Gastrocnemius medialis (tissue), 4 donors: ENCODE results near the gene AFF1. TPM values are rescaled to one million over a fixed set of nuclear protein-coding genes. Genes with fewer than 3 reads are reported as not detected.
"Not testable (repeated sequence)": the region's sequence is repeated elsewhere in the genome, so short reads cannot be mapped to it uniquely, and the experiment has no call there.

Experiments used
- ATAC-seq, 2 donors: fragments of 150-250 bp; one replicate each; pipeline ENCODE4 v1.9.1; 2016
- DNase-seq, 2 donors: peaks; one replicate each; pipeline ENCODE4 v3.0.0-alpha.2; 2019
- H3K27ac ChIP-seq, 4 donors: fragments of 200-600 bp; sonication (generic); 1 replicate in 1 of 4; 2 replicates in 3 of 4; pipeline ENCODE4 v1.5.1; 2016 to 2018; ENCODE audit warnings: mild to moderate bottlenecking in 2 of 4, moderate library complexity in 1 of 4
- H3K27me3 ChIP-seq, 3 donors: fragments of 200-600 bp; sonication (generic) in 2 of 3; 1 replicate in 1 of 3; 2 replicates in 2 of 3; pipeline versions ENCODE4 v1.5.1 to v1.6.0; 2016 to 2019; ENCODE audit warnings: mild to moderate bottlenecking in 1 of 3, moderate library complexity in 1 of 3
- H3K36me3 ChIP-seq, 2 donors: fragments of 200-600 bp; sonication (generic) in 1 of 2; one replicate each; pipeline ENCODE4 v1.5.1; 2017 to 2018
- H3K4me1 ChIP-seq, 2 donors: fragments of 200-600 bp; sonication (generic) in 1 of 2; one replicate each; pipeline ENCODE4 v1.5.1; 2016 to 2017; ENCODE audit warnings: mild to moderate bottlenecking in 2 of 2
- H3K4me3 ChIP-seq, 4 donors: fragments of 200-600 bp; sonication (generic) in 3 of 4; 1 replicate in 1 of 4; 2 replicates in 3 of 4; pipeline ENCODE4 v1.5.1; 2016 to 2019; ENCODE audit warnings: mild to moderate bottlenecking in 2 of 4
- H3K9me3 ChIP-seq, 3 donors: fragments of 200-600 bp; sonication (generic) in 2 of 3; 1 replicate in 1 of 3; 2 replicates in 2 of 3; pipeline ENCODE4 v1.5.1; 2016 to 2019
- CTCF ChIP-seq, 5 experiments: fragments of 450-650 bp in 3 of 5; fragments of 200-600 bp in 2 of 5; sonication (generic) in 2 of 5; IDR thresholded peaks in 4 of 5; conservative IDR thresholded peaks in 1 of 5; 1 replicate in 4 of 5; 2 replicates in 1 of 5; pipeline ENCODE4 v1.5.1; 2016 to 2019; ENCODE audit warnings: antibody characterized with exemption in 5 of 5, mild to moderate bottlenecking in 3 of 5, moderate library complexity in 3 of 5
- POLR2A ChIP-seq, 2 donors: fragments of 450-650 bp; IDR thresholded peaks; one replicate each; pipeline ENCODE4 v1.6.1; 2017; ENCODE audit warnings: antibody characterized with exemption in 2 of 2, mild to moderate bottlenecking in 2 of 2, moderate library complexity in 2 of 2
- in situ Hi-C, 4 donors: fragments of 200-750 bp; cut with MboI; loops; one replicate each; pipeline versions ENCODE4 v1.15.0 to v1.8.0; 2017; ENCODE audit warnings: low sequenced_read_pairs in 4 of 4
- intact Hi-C: fragments of 100-400 bp; cut with DNase I; formaldehyde crosslinking; loops from one replicate; pipeline ENCODE4 v1.15.1; 2023; ENCODE audit warnings: low total_unique reads
- total RNA-seq, 4 donors: library from RNA; depleted of rRNA; stranded (reverse); fragments of >200 nt; gene quantifications; one replicate each; pipeline versions ENCODE4 v1.1.0 to v1.2.3, GENCODE V29; 2016

Gene AFF1
- total RNA-seq, 4 donors from 2014 or later: 142 to 265 (median 197) TPM

GRCh38 chr4:86990510-86990909 lies 55.7 kb downstream of the AFF1 start:
- intact Hi-C loops (no loop called here), in situ Hi-C loops (no loop called here)
- DNase-seq (no peak), ATAC-seq (no peak)
- no peak for TF ChIP-seq CTCF (IDR thresholded peaks at IDR 0.05 in 4 of 5, conservative IDR thresholded peaks at IDR 0.05 in 1 of 5)
- TF ChIP-seq POLR2A (IDR thresholded peaks at IDR 0.05): no peak
- no peaks in the 10 kb centered on the region for H3K9me3 ChIP-seq
- H3K27ac ChIP-seq: no peak overlapping the region
- H3K27me3 ChIP-seq: no peaks in the 10 kb centered on the region
- no peak overlapping the region for H3K4me3 ChIP-seq
- H3K4me1 ChIP-seq: no peaks in the 10 kb centered on the region
- H3K36me3 ChIP-seq: peaks cover 0 to 4% of the 10 kb centered on the region in 2 donors

- Histone ChIP-seq H3K4me1 (no peaks in the 10 kb centered on the region), H3K4me3 (no peak overlapping the region)
- intact Hi-C loops: no loop called here
Measured at GRCh38 chr4:86991994-86992393, 57.2 kb downstream of the AFF1 start.

GRCh38 chr4:86993909-86994681 lies 59.3 kb downstream of the AFF1 start:
- in situ Hi-C loops: no loop called here
- intact Hi-C loops: no loop called here
- no peak for TF ChIP-seq CTCF (IDR thresholded peaks at IDR 0.05 in 4 of 5, conservative IDR thresholded peaks at IDR 0.05 in 1 of 5)
- TF ChIP-seq POLR2A (IDR thresholded peaks at IDR 0.05): no peak
- no peak overlapping the region for H3K27ac ChIP-seq
- H3K27me3 ChIP-seq: no peaks in the 10 kb centered on the region
- no peaks in the 10 kb centered on the region for H3K36me3 ChIP-seq
- DNase-seq (no peak), ATAC-seq (no peak)
- peaks cover 0 to 9% of the 10 kb centered on the region in 2 donors for H3K4me1 ChIP-seq
- no peak overlapping the region for H3K4me3 ChIP-seq
- no peaks in the 10 kb centered on the region for H3K9me3 ChIP-seq

More at GRCh38 chr4:86991994-86992393, 57.2 kb downstream of the AFF1 start:
- H3K36me3 ChIP-seq: peaks cover 0 to 4% of the 10 kb centered on the region in 2 donors
- no peaks in the 10 kb centered on the region for H3K27me3 ChIP-seq
- TF ChIP-seq CTCF (IDR thresholded peaks at IDR 0.05 in 4 of 5, conservative IDR thresholded peaks at IDR 0.05 in 1 of 5): no peak
- no peak for TF ChIP-seq POLR2A (IDR thresholded peaks at IDR 0.05)
- in situ Hi-C loops: no loop called here
- DNase-seq (no peak), ATAC-seq (no peak)
- no peaks in the 10 kb centered on the region for H3K9me3 ChIP-seq
- no peak overlapping the region for H3K27ac ChIP-seq

- DNase-seq (no peak), ATAC-seq (no peak)
- intact Hi-C loops: no loop called here
- no peak for TF ChIP-seq POLR2A (IDR thresholded peaks at IDR 0.05)
- TF ChIP-seq CTCF (IDR thresholded peaks at IDR 0.05 in 4 of 5, conservative IDR thresholded peaks at IDR 0.05 in 1 of 5): no peak
- no peaks in the 10 kb centered on the region for H3K9me3 ChIP-seq
- in situ Hi-C loops: no loop called here
- H3K36me3 ChIP-seq: no peaks in the 10 kb centered on the region
- H3K27me3 ChIP-seq: no peaks in the 10 kb centered on the region
- H3K27ac ChIP-seq: no peak overlapping the region
- H3K4me1 ChIP-seq: peaks cover 6 to 15% of the 10 kb centered on the region in 2 donors
- H3K4me3 ChIP-seq: no peak overlapping the region
Measured at GRCh38 chr4:86994686-86995085, 59.9 kb downstream of the AFF1 start.

GRCh38 chr4:86996510-86996909 lies 61.7 kb downstream of the AFF1 start:
- in situ Hi-C loops, H3K36me3 ChIP-seq, H3K27ac ChIP-seq, H3K4me3 ChIP-seq, H3K9me3 ChIP-seq, H3K27me3 ChIP-seq, DNase-seq, ATAC-seq, intact Hi-C loops: not testable (repeated sequence)
- H3K4me1 ChIP-seq: peaks cover 14 to 21% of the 10 kb centered on the region in 2 donors
